Measurements from ENCODE around the gene PRKAR1A. TPM values are rescaled to one million over a fixed set of nuclear protein-coding genes. Genes with fewer than 3 reads are reported as not detected.

Gene PRKAR1A
- 135 TPM for total RNA-seq
- polyA plus RNA-seq, result 100 to 1,000 TPM; 169 to 220 (median 194) TPM

- Histone ChIP-seq H3K36me3 (ENCODE audit: control insufficient read depth, insufficient read depth, low read length) (peaks cover 22% of the 10 kb centered on the region), H3K27me3 (ENCODE audit: control insufficient read depth, insufficient read depth, low read length) (no peaks in the 10 kb centered on the region), H3K4me3 (ENCODE audit: low read depth, low read length) (peak within 1 kb of the TSS; percentile 94), H3K9me3 (ENCODE audit: control insufficient read depth in 2 of 2, low read length in 2 of 2) (no peaks in the 10 kb centered on the region), H3K4me1 (ENCODE audit: control insufficient read depth, insufficient read depth, low read length, poor library complexity, severe bottlenecking) (peaks cover 30% of the 10 kb centered on the region), H3K27ac (ENCODE audit: insufficient read depth, low read length, poor library complexity, severe bottlenecking) (peak within 1 kb of the TSS; percentile 98)
- Mint-ChIP-seq H3K27me3 (peaks cover 11% of the 10 kb centered on the region), H3K4me3 (peak within 1 kb of the TSS; percentile 99 to 100 (median 100)), H3K4me1 (peaks cover 36 to 60% (median 47%) of the 10 kb centered on the region in 4 donors), H3K36me3 (peaks cover 24% of the 10 kb centered on the region), H3K27ac (peak within 1 kb of the TSS; percentile 98 to 100 (median 100)), H3K9me3 (no peaks in the 10 kb centered on the region)
- peak; percentile 90 to 91 for ATAC-seq (ENCODE audit: low read depth in 2 of 2)
- DNase-seq, result peak; percentile 91 to 95 (median 94)
Observed at GRCh38 chr17:68512247-68512959, at the start of gene PRKAR1A. TSS of gene PRKAR1A (plus strand) at chr17:68512430. CDS start at chr17:68515400, 2,970 bp downstream.

GRCh38 chr17:68463211-68464019, 48.8 kb upstream of the PRKAR1A start:
- no peak overlapping the region for H3K4me3 ChIP-seq (ENCODE audit: low read depth, low read length)
- H3K36me3 Mint-ChIP-seq, result no peaks in the 10 kb centered on the region
- H3K9me3 Mint-ChIP-seq, result no peaks in the 10 kb centered on the region
- H3K36me3 ChIP-seq (ENCODE audit: control insufficient read depth, insufficient read depth, low read length), result no peaks in the 10 kb centered on the region
- H3K27ac ChIP-seq (ENCODE audit: insufficient read depth, low read length, poor library complexity, severe bottlenecking), result no peak overlapping the region
- DNase-seq (no peak), ATAC-seq (ENCODE audit: low read depth in 2 of 2) (no peak)
- no peaks in the 10 kb centered on the region for H3K9me3 ChIP-seq (ENCODE audit: control insufficient read depth in 2 of 2, low read length in 2 of 2)
- H3K27ac Mint-ChIP-seq, result peak overlapping the region in 1 of 3 donors; percentile 3
- peak overlapping the region in 1 of 4 donors; percentile 2 for H3K4me3 Mint-ChIP-seq
- peaks cover 45% of the 10 kb centered on the region for H3K4me1 ChIP-seq (ENCODE audit: control insufficient read depth, insufficient read depth, low read length, poor library complexity, severe bottlenecking)
- H3K27me3 ChIP-seq (ENCODE audit: control insufficient read depth, insufficient read depth, low read length), result peaks cover 3% of the 10 kb centered on the region
- peaks cover 18% of the 10 kb centered on the region for H3K27me3 Mint-ChIP-seq
- H3K4me1 Mint-ChIP-seq, result peaks cover 24 to 42% (median 34%) of the 10 kb centered on the region in 4 donors

- no peak overlapping the region for H3K27ac Mint-ChIP-seq
- ATAC-seq (ENCODE audit: low read depth in 2 of 2), result no peak
- H3K4me3 Mint-ChIP-seq, result peak overlapping the region in 1 of 4 donors; percentile 13
- H3K27ac ChIP-seq (ENCODE audit: insufficient read depth, low read length, poor library complexity, severe bottlenecking), result no peak overlapping the region
- H3K4me3 ChIP-seq (ENCODE audit: low read depth, low read length), result no peak overlapping the region
- DNase-seq, result no peak
- no peaks in the 10 kb centered on the region for H3K9me3 ChIP-seq (ENCODE audit: control insufficient read depth in 2 of 2, low read length in 2 of 2)
- H3K36me3 ChIP-seq (ENCODE audit: control insufficient read depth, insufficient read depth, low read length), result no peaks in the 10 kb centered on the region
- H3K4me1 Mint-ChIP-seq, result peaks cover 0 to 4% (median 0%) of the 10 kb centered on the region in 4 donors
- H3K9me3 Mint-ChIP-seq, result no peaks in the 10 kb centered on the region
- H3K36me3 Mint-ChIP-seq, result no peaks in the 10 kb centered on the region
- peaks cover 10% of the 10 kb centered on the region for H3K27me3 ChIP-seq (ENCODE audit: control insufficient read depth, insufficient read depth, low read length)
- H3K4me1 ChIP-seq (ENCODE audit: control insufficient read depth, insufficient read depth, low read length, poor library complexity, severe bottlenecking), result no peaks in the 10 kb centered on the region
- H3K27me3 Mint-ChIP-seq, result peaks cover 41% of the 10 kb centered on the region
Observed at GRCh38 chr17:68468334-68468733, 43.9 kb upstream of the PRKAR1A start.

- no peaks in the 10 kb centered on the region for H3K36me3 ChIP-seq (ENCODE audit: control insufficient read depth, insufficient read depth, low read length)
- no peak overlapping the region for H3K4me3 Mint-ChIP-seq
- ATAC-seq (ENCODE audit: low read depth in 2 of 2) (no peak), DNase-seq (no peak)
- H3K4me1 Mint-ChIP-seq, result peaks cover 0 to 4% (median 0%) of the 10 kb centered on the region in 4 donors
- no peaks in the 10 kb centered on the region for H3K9me3 ChIP-seq (ENCODE audit: control insufficient read depth in 2 of 2, low read length in 2 of 2)
- no peak overlapping the region for H3K27ac Mint-ChIP-seq
- no peak overlapping the region for H3K27ac ChIP-seq (ENCODE audit: insufficient read depth, low read length, poor library complexity, severe bottlenecking)
- peaks cover 10% of the 10 kb centered on the region for H3K27me3 ChIP-seq (ENCODE audit: control insufficient read depth, insufficient read depth, low read length)
- H3K4me3 ChIP-seq (ENCODE audit: low read depth, low read length), result no peak overlapping the region
- H3K36me3 Mint-ChIP-seq, result no peaks in the 10 kb centered on the region
- no peaks in the 10 kb centered on the region for H3K4me1 ChIP-seq (ENCODE audit: control insufficient read depth, insufficient read depth, low read length, poor library complexity, severe bottlenecking)
- peaks cover 46% of the 10 kb centered on the region for H3K27me3 Mint-ChIP-seq
- H3K9me3 Mint-ChIP-seq, result no peaks in the 10 kb centered on the region
Observed at GRCh38 chr17:68468788-68469187, 43.4 kb upstream of the PRKAR1A start.

GRCh38 chr17:68470961-68471360, 41.3 kb upstream of the PRKAR1A start:
- Mint-ChIP-seq H3K27me3 (peaks cover 59% of the 10 kb centered on the region), H3K27ac (no peak overlapping the region), H3K4me3 (no peak overlapping the region), H3K9me3 (no peaks in the 10 kb centered on the region), H3K4me1 (peaks cover 0 to 3% (median 0%) of the 10 kb centered on the region in 4 donors), H3K36me3 (no peaks in the 10 kb centered on the region)
- no peak overlapping the region for H3K27ac ChIP-seq (ENCODE audit: insufficient read depth, low read length, poor library complexity, severe bottlenecking)
- DNase-seq (no peak), ATAC-seq (ENCODE audit: low read depth in 2 of 2) (no peak)
- H3K36me3 ChIP-seq (ENCODE audit: control insufficient read depth, insufficient read depth, low read length), result no peaks in the 10 kb centered on the region
- H3K4me3 ChIP-seq (ENCODE audit: low read depth, low read length), result no peak overlapping the region
- peaks cover 10% of the 10 kb centered on the region for H3K27me3 ChIP-seq (ENCODE audit: control insufficient read depth, insufficient read depth, low read length)
- H3K4me1 ChIP-seq (ENCODE audit: control insufficient read depth, insufficient read depth, low read length, poor library complexity, severe bottlenecking), result no peaks in the 10 kb centered on the region
- no peaks in the 10 kb centered on the region for H3K9me3 ChIP-seq (ENCODE audit: control insufficient read depth in 2 of 2, low read length in 2 of 2)

- no peaks in the 10 kb centered on the region for H3K36me3 Mint-ChIP-seq
- peaks cover 0 to 12% (median under 1%) of the 10 kb centered on the region in 4 donors for H3K4me1 Mint-ChIP-seq
- H3K9me3 Mint-ChIP-seq, result peaks cover 0 to 6% (median 2%) of the 10 kb centered on the region in 7 donors
- peaks cover 72% of the 10 kb centered on the region for H3K27me3 Mint-ChIP-seq
- no peak for ATAC-seq (ENCODE audit: low read depth in 2 of 2)
- Histone ChIP-seq H3K4me1 (ENCODE audit: control insufficient read depth, insufficient read depth, low read length, poor library complexity, severe bottlenecking) (no peaks in the 10 kb centered on the region), H3K9me3 (ENCODE audit: control insufficient read depth in 2 of 2, low read length in 2 of 2) (peaks cover 3 to 15% of the 10 kb centered on the region in 2 experiments), H3K4me3 (ENCODE audit: low read depth, low read length) (no peak overlapping the region), H3K27ac (ENCODE audit: insufficient read depth, low read length, poor library complexity, severe bottlenecking) (no peak overlapping the region), H3K36me3 (ENCODE audit: control insufficient read depth, insufficient read depth, low read length) (peaks cover 5% of the 10 kb centered on the region), H3K27me3 (ENCODE audit: control insufficient read depth, insufficient read depth, low read length) (peaks cover 13% of the 10 kb centered on the region)
- DNase-seq, result no peak
- no peak overlapping the region for H3K27ac Mint-ChIP-seq
- no peak overlapping the region for H3K4me3 Mint-ChIP-seq
Observed at GRCh38 chr17:68480885-68481284, 31.3 kb upstream of the PRKAR1A start.

- Histone ChIP-seq H3K4me1 (ENCODE audit: control insufficient read depth, insufficient read depth, low read length, poor library complexity, severe bottlenecking) (peaks cover 5% of the 10 kb centered on the region), H3K27ac (ENCODE audit: insufficient read depth, low read length, poor library complexity, severe bottlenecking) (no peak overlapping the region), H3K36me3 (ENCODE audit: control insufficient read depth, insufficient read depth, low read length) (peaks cover 5% of the 10 kb centered on the region), H3K27me3 (ENCODE audit: control insufficient read depth, insufficient read depth, low read length) (peaks cover 17% of the 10 kb centered on the region), H3K4me3 (ENCODE audit: low read depth, low read length) (no peak overlapping the region), H3K9me3 (ENCODE audit: control insufficient read depth in 2 of 2, low read length in 2 of 2) (peaks cover 3 to 15% of the 10 kb centered on the region in 2 experiments)
- Mint-ChIP-seq H3K4me3 (no peak overlapping the region), H3K36me3 (no peaks in the 10 kb centered on the region), H3K27me3 (peaks cover 70% of the 10 kb centered on the region), H3K9me3 (peaks cover 0 to 6% (median 2%) of the 10 kb centered on the region in 7 donors), H3K27ac (no peak overlapping the region), H3K4me1 (peaks cover 1 to 16% (median 6%) of the 10 kb centered on the region in 4 donors)
- ATAC-seq (ENCODE audit: low read depth in 2 of 2) (no peak), DNase-seq (no peak)
Observed at GRCh38 chr17:68482576-68483041, 29.6 kb upstream of the PRKAR1A start.
